Liver (tissue), 9 donors: Measurements from ENCODE around the gene SIM2. TPM values are rescaled to one million over a fixed set of nuclear protein-coding genes. Genes with fewer than 3 reads are reported as not detected.

Source experiments
- DNase-seq: peaks from one replicate; pipeline ENCODE4 v3.0.0-alpha.2; 2017; ENCODE audit warnings: low spot score
- H3K27ac ChIP-seq, 2 donors: one replicate each; pipeline ENCODE4 v1.7.0; 2013; ENCODE audit warnings: inconsistent platforms in 2 of 2, low read length in 2 of 2, control low read depth in 1 of 2, low read depth in 1 of 2, mild to moderate bottlenecking in 1 of 2
- H3K27me3 ChIP-seq, 4 donors: one replicate each; pipeline versions ENCODE4 v1.6.1 to v1.7.0; 2013; ENCODE audit warnings: low read length in 3 of 4, inconsistent platforms in 1 of 4, mild to moderate bottlenecking in 1 of 4, moderate library complexity in 1 of 4; ENCODE audit not compliant: control insufficient read depth in 4 of 4, insufficient read depth in 4 of 4
- H3K36me3 ChIP-seq, 4 donors: one replicate each; pipeline versions ENCODE4 v1.6.1 to v1.7.0; 2013; ENCODE audit warnings: low read length in 3 of 4, mild to moderate bottlenecking in 3 of 4, low read depth in 1 of 4, moderate library complexity in 1 of 4; ENCODE audit not compliant: control insufficient read depth in 4 of 4, insufficient read depth in 3 of 4
- H3K4me1 ChIP-seq, 4 donors: one replicate each; pipeline versions ENCODE4 v1.6.1 to v1.7.0; 2013; ENCODE audit warnings: low read length in 3 of 4, mild to moderate bottlenecking in 3 of 4, moderate library complexity in 1 of 4; ENCODE audit not compliant: control insufficient read depth in 4 of 4, insufficient read depth in 4 of 4
- H3K4me3 ChIP-seq, 3 donors: one replicate each; pipeline versions ENCODE4 v1.6.1 to v1.7.0; 2013; ENCODE audit warnings: low read length in 3 of 3, control low read depth in 1 of 3, low read depth in 1 of 3, mild to moderate bottlenecking in 1 of 3
- H3K9ac ChIP-seq, 2 donors: one replicate each; pipeline ENCODE4 v1.7.0; 2013; ENCODE audit warnings: low read length in 2 of 2, mild to moderate bottlenecking in 2 of 2, moderate library complexity in 2 of 2, control low read depth in 1 of 2, low read depth in 1 of 2
- H3K9me3 ChIP-seq, 4 donors: one replicate each; pipeline versions ENCODE4 v1.6.1 to v1.7.0; 2013; ENCODE audit warnings: low read length in 3 of 4; ENCODE audit not compliant: control insufficient read depth in 4 of 4
- EGR1 ChIP-seq, 2 donors: IDR thresholded peaks; 2 replicates each; pipeline ENCODE4 v1.6.1; 2016 to 2018; ENCODE audit warnings: antibody characterized with exemption in 2 of 2, low read depth in 2 of 2
- FOXA1 ChIP-seq: IDR thresholded peaks from 2 replicates; pipeline ENCODE4 v1.6.1; 2016; ENCODE audit warnings: antibody characterized with exemption
- FOXA2 ChIP-seq: IDR thresholded peaks from 2 replicates; pipeline ENCODE4 v1.6.1; 2016; ENCODE audit warnings: antibody characterized with exemption
- HNF4G ChIP-seq: IDR thresholded peaks from 2 replicates; pipeline ENCODE4 v1.6.1; 2016; ENCODE audit warnings: antibody characterized with exemption
- JUND ChIP-seq, 2 donors: IDR thresholded peaks; 2 replicates each; pipeline ENCODE4 v1.6.1; 2016; ENCODE audit warnings: antibody characterized with exemption in 2 of 2
- NR2F2 ChIP-seq: IDR thresholded peaks from 2 replicates; pipeline ENCODE4 v1.6.1; 2016; ENCODE audit warnings: antibody characterized with exemption
- REST ChIP-seq: IDR thresholded peaks from 2 replicates; pipeline ENCODE4 v1.6.1; 2016; ENCODE audit warnings: antibody characterized with exemption, mild to moderate bottlenecking
- RXRA ChIP-seq, 2 donors: IDR thresholded peaks; 2 replicates each; pipeline ENCODE4 v1.6.1; 2017 to 2018; ENCODE audit warnings: antibody characterized with exemption in 2 of 2, mild to moderate bottlenecking in 1 of 2
- SP1 ChIP-seq: IDR thresholded peaks from 2 replicates; pipeline ENCODE4 v1.6.1; 2018; ENCODE audit warnings: antibody characterized with exemption, mild to moderate bottlenecking
- TAF1 ChIP-seq: conservative IDR thresholded peaks from 2 replicates; pipeline ENCODE4 v1.6.1; 2016; ENCODE audit warnings: antibody characterized with exemption, mild to moderate bottlenecking
- YY1 ChIP-seq: IDR thresholded peaks from 2 replicates; pipeline ENCODE4 v1.6.1; 2016; ENCODE audit warnings: antibody characterized with exemption, mild to moderate bottlenecking
- WGBS: extraction: QIAGEN DNeasy Blood & Tissue Kit; methylation state at CpG from one replicate; pipeline ENCODE4 v1.1.7; 2013; 5-methylcytosine and 5-hydroxymethylcytosine counted together
- polyA plus RNA-seq, 2 donors: library from polyadenylated mRNA; stranded (reverse) in 1 of 2; unstranded in 1 of 2; fragments of 200-250 nt in 1 of 2; fragments of >200 nt in 1 of 2; fragmentation: Nextera tagmentation in 1 of 2; extraction: Ambion mirVana in 1 of 2; gene quantifications; one replicate each; pipeline versions ENCODE4 v1.2.1 to v1.2.3, GENCODE V29; 2013 to 2015
- total RNA-seq, 2 donors: library from RNA; depleted of rRNA; stranded (reverse); fragments of >200 nt; gene quantifications; one replicate each; pipeline ENCODE4 v1.2.3, GENCODE V29; 2014
- TF ChIP-seq, protein P1 (sequence below): IDR thresholded peaks from 2 replicates; pipeline ENCODE4 v1.6.1; 2016; ENCODE audit warnings: antibody characterized with exemption
- TF ChIP-seq, protein P2 (sequence below): IDR thresholded peaks from 2 replicates; pipeline ENCODE4 v1.6.1; 2016; ENCODE audit warnings: antibody characterized with exemption
- TF ChIP-seq, protein P3 (sequence below): fragments of 150-350 bp; IDR thresholded peaks from 2 replicates; pipeline ENCODE4 v1.5.1; 2017; ENCODE audit warnings: improper control_type of control experiment, low read depth, low read length; ENCODE audit not compliant: missing input control
- donor health status: healthy.
- donor health status: healthy.
- donor health status: healthy.
- donor health status: healthy.
- donor health status: healthy.

Gene SIM2
- total and polyA plus RNA-seq, 4 donors = 0.19 TPM; not detected in 3

- no peak for TF ChIP-seq EGR1 (IDR thresholded peaks at IDR 0.05; ENCODE audit: low read depth in 2 of 2)
- TF ChIP-seq, protein P1, sequence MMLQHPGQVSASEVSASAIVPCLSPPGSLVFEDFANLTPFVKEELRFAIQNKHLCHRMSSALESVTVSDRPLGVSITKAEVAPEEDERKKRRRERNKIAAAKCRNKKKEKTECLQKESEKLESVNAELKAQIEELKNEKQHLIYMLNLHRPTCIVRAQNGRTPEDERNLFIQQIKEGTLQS = no peak
Measured at GRCh38 chr21:36754241-36754898, 55.5 kb downstream of the SIM2 start (continued).

- 94% methylated on average over 7 of the region's 7 CpGs for WGBS
- no peak overlapping the region for H3K4me3 ChIP-seq
- H3K36me3 ChIP-seq = peaks cover 0 to 8% (median 5%) of the 10 kb centered on the region in 4 donors
- no peaks in the 10 kb centered on the region for H3K9me3 ChIP-seq
- H3K4me1 ChIP-seq = no peaks in the 10 kb centered on the region
- no peak overlapping the region for H3K27ac ChIP-seq
- no peaks in the 10 kb centered on the region for H3K27me3 ChIP-seq
- no peak overlapping the region for H3K9ac ChIP-seq
- DNase-seq = no peak
- TF ChIP-seq EGR1 (IDR thresholded peaks at IDR 0.05; ENCODE audit: low read depth in 2 of 2) (no peak), YY1 (no peak), SP1 (no peak)
Measured at GRCh38 chr21:36756527-36756926, 57.6 kb downstream of the SIM2 start.

GRCh38 chr21:36757196-36757595 lies 58.3 kb downstream of the SIM2 start:
- Histone ChIP-seq H3K9me3 (no peaks in the 10 kb centered on the region), H3K27me3 (no peaks in the 10 kb centered on the region), H3K36me3 (peaks cover 0 to 8% (median 5%) of the 10 kb centered on the region in 4 donors), H3K4me1 (no peaks in the 10 kb centered on the region), H3K4me3 (no peak overlapping the region), H3K27ac (no peak overlapping the region), H3K9ac (no peak overlapping the region)
- 97% methylated on average over 6 of the region's 6 CpGs for WGBS
- DNase-seq = no peak
- TF ChIP-seq FOXA2 (no peak), FOXA1 (no peak), JUND (IDR thresholded peaks at IDR 0.05) (no peak), EGR1 (IDR thresholded peaks at IDR 0.05; ENCODE audit: low read depth in 2 of 2) (no peak), RXRA (IDR thresholded peaks at IDR 0.05) (no peak)
- TF ChIP-seq, protein P2, sequence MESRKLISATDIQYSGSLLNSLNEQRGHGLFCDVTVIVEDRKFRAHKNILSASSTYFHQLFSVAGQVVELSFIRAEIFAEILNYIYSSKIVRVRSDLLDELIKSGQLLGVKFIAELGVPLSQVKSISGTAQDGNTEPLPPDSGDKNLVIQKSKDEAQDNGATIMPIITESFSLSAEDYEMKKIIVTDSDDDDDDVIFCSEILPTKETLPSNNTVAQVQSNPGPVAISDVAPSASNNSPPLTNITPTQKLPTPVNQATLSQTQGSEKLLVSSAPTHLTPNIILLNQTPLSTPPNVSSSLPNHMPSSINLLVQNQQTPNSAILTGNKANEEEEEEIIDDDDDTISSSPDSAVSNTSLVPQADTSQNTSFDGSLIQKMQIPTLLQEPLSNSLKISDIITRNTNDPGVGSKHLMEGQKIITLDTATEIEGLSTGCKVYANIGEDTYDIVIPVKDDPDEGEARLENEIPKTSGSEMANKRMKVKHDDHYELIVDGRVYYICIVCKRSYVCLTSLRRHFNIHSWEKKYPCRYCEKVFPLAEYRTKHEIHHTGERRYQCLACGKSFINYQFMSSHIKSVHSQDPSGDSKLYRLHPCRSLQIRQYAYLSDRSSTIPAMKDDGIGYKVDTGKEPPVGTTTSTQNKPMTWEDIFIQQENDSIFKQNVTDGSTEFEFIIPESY = no peak

GRCh38 chr21:36759348-36760083 lies 60.6 kb downstream of the SIM2 start:
- Histone ChIP-seq H3K27me3 (no peaks in the 10 kb centered on the region), H3K4me3 (no peak overlapping the region), H3K27ac (no peak overlapping the region), H3K36me3 (peaks cover 0 to 7% (median 2%) of the 10 kb centered on the region in 4 donors), H3K4me1 (no peaks in the 10 kb centered on the region), H3K9ac (no peak overlapping the region), H3K9me3 (no peaks in the 10 kb centered on the region)
- 86% methylated on average over 12 of the region's 12 CpGs for WGBS
- no peak for DNase-seq
- no peak for TF ChIP-seq HNF4G
- TF ChIP-seq, protein P3, sequence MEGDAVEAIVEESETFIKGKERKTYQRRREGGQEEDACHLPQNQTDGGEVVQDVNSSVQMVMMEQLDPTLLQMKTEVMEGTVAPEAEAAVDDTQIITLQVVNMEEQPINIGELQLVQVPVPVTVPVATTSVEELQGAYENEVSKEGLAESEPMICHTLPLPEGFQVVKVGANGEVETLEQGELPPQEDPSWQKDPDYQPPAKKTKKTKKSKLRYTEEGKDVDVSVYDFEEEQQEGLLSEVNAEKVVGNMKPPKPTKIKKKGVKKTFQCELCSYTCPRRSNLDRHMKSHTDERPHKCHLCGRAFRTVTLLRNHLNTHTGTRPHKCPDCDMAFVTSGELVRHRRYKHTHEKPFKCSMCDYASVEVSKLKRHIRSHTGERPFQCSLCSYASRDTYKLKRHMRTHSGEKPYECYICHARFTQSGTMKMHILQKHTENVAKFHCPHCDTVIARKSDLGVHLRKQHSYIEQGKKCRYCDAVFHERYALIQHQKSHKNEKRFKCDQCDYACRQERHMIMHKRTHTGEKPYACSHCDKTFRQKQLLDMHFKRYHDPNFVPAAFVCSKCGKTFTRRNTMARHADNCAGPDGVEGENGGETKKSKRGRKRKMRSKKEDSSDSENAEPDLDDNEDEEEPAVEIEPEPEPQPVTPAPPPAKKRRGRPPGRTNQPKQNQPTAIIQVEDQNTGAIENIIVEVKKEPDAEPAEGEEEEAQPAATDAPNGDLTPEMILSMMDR = no peak
- TF ChIP-seq JUND (IDR thresholded peaks at IDR 0.05) = no peak
- TF ChIP-seq, protein P2 = no peak
- TF ChIP-seq TAF1 = no peak
- no peak for TF ChIP-seq SP1
- TF ChIP-seq NR2F2 = no peak
- TF ChIP-seq REST = no peak
- no peak for TF ChIP-seq FOXA1
